Uterus (tissue), 4 donors: ENCODE results near the gene RMND5A. TPM values are rescaled to one million over a fixed set of nuclear protein-coding genes. Genes with fewer than 3 reads are reported as not detected.

Source experiments
- DNase-seq, 2 donors: peaks; one replicate each; pipeline ENCODE4 v3.0.0-alpha.2; 2019 to 2020
- H3K27ac ChIP-seq, 2 donors: fragments of 200-600 bp; sonication (generic); 1 replicate in 1 of 2; 2 replicates in 1 of 2; pipeline ENCODE4 v1.5.1; 2016 to 2018
- H3K27me3 ChIP-seq, 2 donors: fragments of 200-600 bp; sonication (generic); one replicate each; pipeline ENCODE4 v1.5.1; 2018 to 2019; ENCODE audit warnings: control low read depth in 1 of 2
- H3K36me3 ChIP-seq, 2 donors: fragments of 200-600 bp; sonication (generic); one replicate each; pipeline ENCODE4 v1.5.1; 2019; ENCODE audit warnings: control low read depth in 1 of 2
- H3K4me1 ChIP-seq, 2 donors: fragments of 200-600 bp; sonication (generic); one replicate each; pipeline ENCODE4 v1.5.1; 2018 to 2019; ENCODE audit warnings: control low read depth in 1 of 2
- H3K4me3 ChIP-seq, 2 donors: fragments of 200-600 bp; sonication (generic); 1 replicate in 1 of 2; 2 replicates in 1 of 2; pipeline ENCODE4 v1.5.1; 2018 to 2019; ENCODE audit warnings: mild to moderate bottlenecking in 1 of 2
- H3K9me3 ChIP-seq, 2 donors: fragments of 200-600 bp; sonication (generic); one replicate each; pipeline ENCODE4 v1.5.1; 2019; ENCODE audit warnings: control low read depth in 1 of 2
- POLR2A ChIP-seq, 2 donors: fragments of 450-650 bp; IDR thresholded peaks; one replicate each; pipeline ENCODE4 v1.6.1; 2016; ENCODE audit warnings: antibody characterized with exemption in 2 of 2, mild to moderate bottlenecking in 1 of 2, moderate library complexity in 1 of 2
- intact Hi-C: fragments of 100-400 bp; cut with DNase I; formaldehyde crosslinking; loops from one replicate; pipeline ENCODE4 v1.15.1; 2023; ENCODE audit warnings: low total_unique reads
- total RNA-seq, 4 donors: library from RNA; depleted of rRNA in 3 of 4; stranded (reverse); fragments of >200 nt in 3 of 4; gene quantifications; one replicate each; pipeline versions ENCODE4 v1.1.0 to v1.2.4, GENCODE V29; 2014 to 2023
- TF ChIP-seq, protein P1 (sequence below), 4 experiments: fragments of 200-600 bp in 2 of 4; fragments of 450-650 bp in 2 of 4; sonication (generic) in 2 of 4; IDR thresholded peaks; one replicate each; pipeline ENCODE4 v1.5.1; 2016 to 2019; ENCODE audit warnings: antibody characterized with exemption in 4 of 4, mild to moderate bottlenecking in 2 of 4, moderate library complexity in 1 of 4
- donor health status: DM: yes; HTN: yes; CAD: no.

RMND5A gene
- total RNA-seq, 4 donors from 2014 or later = 33.6 to 71.5 (median 38.0) TPM

DNA sequence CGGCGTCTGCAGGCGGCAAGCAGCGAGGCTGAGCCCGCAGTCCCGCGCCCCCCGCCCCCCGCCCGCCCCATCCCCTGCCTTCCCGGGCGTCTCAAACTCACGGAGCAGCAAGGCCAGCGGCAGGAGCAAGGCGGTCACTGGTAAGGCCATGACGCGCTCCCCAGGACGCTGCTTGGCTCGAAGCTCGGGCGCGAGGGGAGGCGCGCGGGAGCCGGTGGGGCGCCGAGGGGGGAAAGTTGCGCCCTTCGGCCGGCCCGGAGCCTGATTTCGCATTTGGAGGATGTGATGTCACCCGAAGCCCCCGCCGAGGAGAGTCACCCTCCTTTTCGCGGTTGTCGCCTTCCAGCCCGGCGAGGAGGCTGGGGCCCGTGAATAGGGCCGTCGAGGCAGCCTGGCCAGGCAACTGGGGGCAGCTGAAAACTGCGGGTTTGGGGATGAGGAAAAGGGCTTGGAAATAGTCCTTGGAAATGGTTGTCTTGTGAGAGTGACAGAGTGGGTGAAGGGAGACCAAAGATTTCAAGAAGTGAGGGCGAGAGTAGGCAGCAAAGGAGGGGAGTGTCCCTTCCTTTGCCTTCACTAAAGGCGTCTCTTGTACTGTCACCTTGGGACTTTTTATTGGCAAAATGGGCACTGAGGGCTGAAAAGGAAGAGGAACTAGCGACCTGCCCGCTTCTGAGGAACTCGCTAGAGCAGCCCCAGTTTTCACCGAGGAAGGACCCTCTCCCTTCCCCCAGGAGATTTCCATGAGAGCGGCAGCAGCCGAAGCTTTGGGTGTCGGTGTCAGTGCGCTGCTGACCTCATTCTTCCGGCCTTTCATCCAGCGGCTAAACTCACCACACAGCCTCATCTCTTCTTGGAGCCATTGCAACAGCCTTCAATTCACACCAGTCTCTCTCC lies 70.8 kb downstream of the RMND5A start, which contains the start of gene CD8A:
TSS of gene CD8A (minus strand) at position 238 of the 897 bp plus-strand sequence. CDS start at position 150, 88 bp downstream.
- DNase-seq = no peak
- Histone ChIP-seq H3K9me3 (peaks cover 0 to under 1% of the 10 kb centered on the region in 2 donors), H3K27ac (no peak within 1 kb of the TSS), H3K36me3 (no peaks in the 10 kb centered on the region), H3K27me3 (peaks cover 17 to 45% of the 10 kb centered on the region in 2 donors), H3K4me3 (no peak within 1 kb of the TSS), H3K4me1 (peaks cover 0 to 14% of the 10 kb centered on the region in 2 donors)
- no peak for TF ChIP-seq POLR2A (IDR thresholded peaks at IDR 0.05)
- TF ChIP-seq, protein P1, sequence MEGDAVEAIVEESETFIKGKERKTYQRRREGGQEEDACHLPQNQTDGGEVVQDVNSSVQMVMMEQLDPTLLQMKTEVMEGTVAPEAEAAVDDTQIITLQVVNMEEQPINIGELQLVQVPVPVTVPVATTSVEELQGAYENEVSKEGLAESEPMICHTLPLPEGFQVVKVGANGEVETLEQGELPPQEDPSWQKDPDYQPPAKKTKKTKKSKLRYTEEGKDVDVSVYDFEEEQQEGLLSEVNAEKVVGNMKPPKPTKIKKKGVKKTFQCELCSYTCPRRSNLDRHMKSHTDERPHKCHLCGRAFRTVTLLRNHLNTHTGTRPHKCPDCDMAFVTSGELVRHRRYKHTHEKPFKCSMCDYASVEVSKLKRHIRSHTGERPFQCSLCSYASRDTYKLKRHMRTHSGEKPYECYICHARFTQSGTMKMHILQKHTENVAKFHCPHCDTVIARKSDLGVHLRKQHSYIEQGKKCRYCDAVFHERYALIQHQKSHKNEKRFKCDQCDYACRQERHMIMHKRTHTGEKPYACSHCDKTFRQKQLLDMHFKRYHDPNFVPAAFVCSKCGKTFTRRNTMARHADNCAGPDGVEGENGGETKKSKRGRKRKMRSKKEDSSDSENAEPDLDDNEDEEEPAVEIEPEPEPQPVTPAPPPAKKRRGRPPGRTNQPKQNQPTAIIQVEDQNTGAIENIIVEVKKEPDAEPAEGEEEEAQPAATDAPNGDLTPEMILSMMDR (IDR thresholded peaks at IDR 0.05) = no peak
- intact Hi-C loops = no loop called here

DNA sequence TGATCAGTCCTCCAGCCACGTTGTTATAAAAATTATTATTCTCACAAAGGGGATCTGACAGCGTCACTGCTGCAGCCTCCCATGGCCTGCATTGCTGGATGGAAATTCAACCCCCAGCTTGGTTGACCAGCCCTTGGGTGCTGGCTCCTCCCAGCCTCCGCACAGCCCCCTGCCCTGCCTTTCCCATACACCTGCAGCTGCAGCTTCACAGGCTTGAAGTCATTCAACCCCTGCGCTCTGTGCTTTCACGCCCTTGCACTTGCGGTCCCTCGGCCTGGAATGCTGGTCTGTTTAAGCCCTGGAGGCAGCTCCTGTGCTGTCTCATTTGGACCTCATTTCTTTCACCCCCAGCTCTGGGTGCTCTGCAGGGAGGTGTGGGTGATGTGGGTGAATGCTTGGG lies 71.5 kb downstream of the RMND5A start:
- peaks cover 0 to 14% of the 10 kb centered on the region in 2 donors for H3K4me1 ChIP-seq
- H3K27ac ChIP-seq = no peak overlapping the region
- H3K36me3 ChIP-seq = no peaks in the 10 kb centered on the region
- intact Hi-C loops = no loop called here
- no peak overlapping the region for H3K4me3 ChIP-seq
- DNase-seq = no peak
- peaks cover 17 to 45% of the 10 kb centered on the region in 2 donors for H3K27me3 ChIP-seq
- peaks cover 0 to 7% of the 10 kb centered on the region in 2 donors for H3K9me3 ChIP-seq
- TF ChIP-seq POLR2A (IDR thresholded peaks at IDR 0.05) = no peak
- TF ChIP-seq, protein P1 (IDR thresholded peaks at IDR 0.05) = no peak

DNA sequence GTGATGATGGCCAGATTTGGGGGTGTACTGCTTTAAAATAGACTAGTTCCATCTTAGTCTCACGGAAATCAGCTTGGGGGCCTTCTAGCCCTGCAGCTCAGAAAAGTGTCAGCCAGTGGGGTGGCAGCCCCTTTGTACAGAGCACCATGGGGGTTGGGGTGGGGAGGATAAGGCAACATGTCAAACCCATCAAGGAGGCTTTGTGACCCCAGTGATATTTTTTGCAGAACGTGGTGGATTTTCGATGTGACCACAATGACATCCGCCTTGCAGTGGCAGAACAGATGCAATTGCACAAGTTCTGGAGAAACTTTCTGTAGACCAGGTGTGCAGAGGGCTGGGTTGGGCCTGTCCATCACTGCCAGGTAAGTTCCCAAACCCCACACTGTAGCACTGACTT lies 73.7 kb downstream of the RMND5A start:
- Histone ChIP-seq H3K27me3 (peaks cover 17 to 45% of the 10 kb centered on the region in 2 donors), H3K36me3 (no peaks in the 10 kb centered on the region), H3K4me1 (peaks cover 0 to 14% of the 10 kb centered on the region in 2 donors), H3K27ac (no peak overlapping the region), H3K9me3 (peaks cover 0 to 11% of the 10 kb centered on the region in 2 donors), H3K4me3 (no peak overlapping the region)
- no peak for DNase-seq
- TF ChIP-seq, protein P1 (IDR thresholded peaks at IDR 0.05) = no peak
- no peak for TF ChIP-seq POLR2A (IDR thresholded peaks at IDR 0.05)
- intact Hi-C loops = no loop called here

DNA sequence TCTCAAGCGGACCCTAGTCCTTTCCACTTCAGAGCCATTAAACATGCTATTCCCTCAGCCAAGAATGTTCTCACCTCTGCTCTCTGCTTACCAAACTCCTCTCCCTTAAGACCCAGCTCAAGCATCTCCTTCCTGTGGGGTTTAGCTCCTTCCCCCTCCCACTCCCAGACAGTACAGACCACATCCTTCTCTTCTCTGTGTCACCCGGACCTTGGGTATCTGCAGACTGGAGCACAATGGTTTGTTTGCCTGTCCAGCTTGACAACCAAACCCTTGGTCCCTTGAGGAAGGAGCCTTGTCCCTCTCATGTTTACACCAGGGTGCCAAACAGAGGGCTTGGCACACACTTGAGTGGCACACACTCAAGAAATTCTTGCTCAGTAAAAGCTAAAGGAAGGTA lies 74.8 kb downstream of the RMND5A start:
- H3K9me3 ChIP-seq = peaks cover 0 to 11% of the 10 kb centered on the region in 2 donors
- H3K4me3 ChIP-seq = no peak overlapping the region
- H3K36me3 ChIP-seq = no peaks in the 10 kb centered on the region
- TF ChIP-seq POLR2A (IDR thresholded peaks at IDR 0.05) = no peak
- TF ChIP-seq, protein P1 (IDR thresholded peaks at IDR 0.05) = no peak
- no peak overlapping the region for H3K27ac ChIP-seq
- intact Hi-C loops = no loop called here
- H3K27me3 ChIP-seq = peaks cover 14 to 42% of the 10 kb centered on the region in 2 donors
- peaks cover 0 to 10% of the 10 kb centered on the region in 2 donors for H3K4me1 ChIP-seq
- DNase-seq = no peak
